Smooth muscle cell (in vitro differentiated cells): Measurements from ENCODE around the gene SLF1. TPM values are rescaled to one million over a fixed set of nuclear protein-coding genes. Genes with fewer than 3 reads are reported as not detected.

ENCODE experiments used
- DNase-seq: peaks from one replicate; lab custom pipeline; 2025; ENCODE audit not compliant: unreplicated experiment; lab: John Stamatoyannopoulos, UW
- H2AFZ ChIP-seq: fragments of 200-600 bp; sonication (generic); 2 replicates; pipeline ENCODE4 v1.6.0; 2016; ENCODE audit warnings: antibody characterized with exemption, low read depth, mild to moderate bottlenecking
- H3F3A ChIP-seq: fragments of 200-600 bp; sonication (generic); 2 replicates; pipeline ENCODE4 v1.6.0; 2017; ENCODE audit warnings: antibody characterized with exemption, low read depth
- H3K27ac ChIP-seq: fragments of 200-600 bp; sonication (generic); 2 replicates; pipeline ENCODE4 v1.5.1; 2016; ENCODE audit warnings: low read depth, mild to moderate bottlenecking
- H3K27me3 ChIP-seq: fragments of 200-600 bp; sonication (generic); 2 replicates; pipeline ENCODE4 v1.6.1; 2016; ENCODE audit warnings: low read depth, mild to moderate bottlenecking
- H3K36me3 ChIP-seq: fragments of 200-600 bp; sonication (generic); 2 replicates; pipeline ENCODE4 v1.5.1; 2016; ENCODE audit warnings: low read depth
- H3K4me1 ChIP-seq: fragments of 200-600 bp; sonication (generic); 2 replicates; pipeline ENCODE4 v1.5.1; 2016; ENCODE audit warnings: low read depth
- H3K4me2 ChIP-seq: fragments of 200-600 bp; sonication (generic); 2 replicates; pipeline ENCODE4 v1.6.0; 2016; ENCODE audit warnings: mild to moderate bottlenecking
- H3K4me3 ChIP-seq: fragments of 200-600 bp; sonication (generic); 2 replicates; pipeline ENCODE4 v1.5.1; 2016; ENCODE audit warnings: mild to moderate bottlenecking
- H3K79me2 ChIP-seq: fragments of 200-600 bp; sonication (generic); 2 replicates; pipeline ENCODE4 v1.6.0; 2016; ENCODE audit warnings: low read depth, mild to moderate bottlenecking
- H3K9ac ChIP-seq: fragments of 200-600 bp; sonication (generic); 2 replicates; pipeline ENCODE4 v1.6.0; 2016; ENCODE audit warnings: low read depth
- H3K9me3 ChIP-seq: fragments of 200-600 bp; sonication (generic); replicated peaks from 2 replicates; pipeline ENCODE4 v1.5.1; 2016; ENCODE audit warnings: low read depth
- H4K20me1 ChIP-seq: fragments of 200-600 bp; sonication (generic); 2 replicates; pipeline ENCODE4 v1.6.0; 2016; ENCODE audit warnings: low read depth
- WGBS: methylation state at CpG from one replicate; pipeline ENCODE4 v1.1.7; 2016; ENCODE audit warnings: low lambda C conversion rate; 5-methylcytosine and 5-hydroxymethylcytosine counted together
- polyA plus RNA-seq: library from polyadenylated mRNA; unstranded; fragments of >200 nt; fragmentation: Nextera tagmentation; extraction: Ambion mirVana; gene quantifications from 2 replicates; pipeline ENCODE4 v1.2.1, GENCODE V29; 2016
- total RNA-seq: library from RNA; depleted of rRNA; stranded (reverse); fragments of >200 nt; gene quantifications from 2 replicates; pipeline ENCODE4 v1.2.3, GENCODE V29; 2014
- TF ChIP-seq, protein P1 (sequence below): fragments of 200-600 bp; sonication (generic); IDR thresholded peaks from 2 replicates; pipeline ENCODE4 v1.5.1; 2017; ENCODE audit warnings: borderline replicate concordance, mild to moderate bottlenecking, antibody characterized with exemption; ENCODE audit not compliant: insufficient read depth, poor library complexity, severe bottlenecking

Gene SLF1
- total and polyA plus RNA-seq, 2 experiments from 2014 or later, result 5.3 to 10.8 TPM

DNA sequence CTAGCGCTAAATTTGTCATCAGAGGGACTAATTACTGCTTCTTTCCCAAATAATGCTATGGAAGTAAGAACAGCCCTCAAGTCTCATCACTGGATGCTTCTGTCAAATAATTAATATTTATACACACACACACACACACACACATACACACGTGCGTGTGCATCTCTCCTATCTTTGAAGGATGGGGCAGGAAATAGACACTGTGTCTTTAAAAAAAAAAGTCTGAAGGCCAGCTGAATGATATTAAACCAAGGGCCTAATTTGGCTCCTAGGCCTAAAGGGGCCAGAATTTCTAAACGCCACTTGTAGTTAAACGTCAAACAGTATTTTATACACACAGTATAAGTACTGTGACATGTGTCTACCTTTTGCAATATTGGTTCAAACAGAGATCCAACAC is 3.3 kb downstream of the SLF1 start:
- Histone ChIP-seq H3K4me2 (no peak overlapping the region), H3K9me3 (no peaks in the 10 kb centered on the region), H2AFZ (no peak overlapping the region), H4K20me1 (no peaks in the 10 kb centered on the region), H3K4me1 (peaks cover 15% of the 10 kb centered on the region), H3K9ac (no peak overlapping the region), H3K27me3 (no peaks in the 10 kb centered on the region), H3K36me3 (no peaks in the 10 kb centered on the region), H3K27ac (no peak overlapping the region), H3F3A (peaks cover 4% of the 10 kb centered on the region), H3K79me2 (peaks cover 47% of the 10 kb centered on the region), H3K4me3 (no peak overlapping the region)
- TF ChIP-seq, protein P1, sequence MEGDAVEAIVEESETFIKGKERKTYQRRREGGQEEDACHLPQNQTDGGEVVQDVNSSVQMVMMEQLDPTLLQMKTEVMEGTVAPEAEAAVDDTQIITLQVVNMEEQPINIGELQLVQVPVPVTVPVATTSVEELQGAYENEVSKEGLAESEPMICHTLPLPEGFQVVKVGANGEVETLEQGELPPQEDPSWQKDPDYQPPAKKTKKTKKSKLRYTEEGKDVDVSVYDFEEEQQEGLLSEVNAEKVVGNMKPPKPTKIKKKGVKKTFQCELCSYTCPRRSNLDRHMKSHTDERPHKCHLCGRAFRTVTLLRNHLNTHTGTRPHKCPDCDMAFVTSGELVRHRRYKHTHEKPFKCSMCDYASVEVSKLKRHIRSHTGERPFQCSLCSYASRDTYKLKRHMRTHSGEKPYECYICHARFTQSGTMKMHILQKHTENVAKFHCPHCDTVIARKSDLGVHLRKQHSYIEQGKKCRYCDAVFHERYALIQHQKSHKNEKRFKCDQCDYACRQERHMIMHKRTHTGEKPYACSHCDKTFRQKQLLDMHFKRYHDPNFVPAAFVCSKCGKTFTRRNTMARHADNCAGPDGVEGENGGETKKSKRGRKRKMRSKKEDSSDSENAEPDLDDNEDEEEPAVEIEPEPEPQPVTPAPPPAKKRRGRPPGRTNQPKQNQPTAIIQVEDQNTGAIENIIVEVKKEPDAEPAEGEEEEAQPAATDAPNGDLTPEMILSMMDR, result no peak
- WGBS, result 86% methylated on average over 5 of the region's 5 CpGs
- no peak for DNase-seq

DNA sequence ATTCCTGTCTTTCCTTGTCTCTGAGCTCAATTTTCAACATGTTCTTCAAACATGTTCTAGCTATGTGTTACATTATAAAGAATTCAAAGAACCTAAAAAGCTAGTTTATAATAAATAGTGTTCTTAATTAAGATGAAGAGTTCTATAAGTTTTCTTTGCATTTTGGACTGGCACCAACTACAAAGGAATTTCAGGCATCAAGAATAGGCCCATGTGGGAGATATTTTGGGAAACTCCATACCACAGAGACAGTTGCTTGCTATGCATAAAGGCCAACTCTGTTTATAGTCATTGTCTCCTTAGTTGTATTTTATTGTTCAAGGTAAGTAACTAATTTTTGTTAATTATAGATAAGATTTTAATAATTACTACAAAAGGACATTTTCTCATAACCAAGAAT is 4.5 kb downstream of the SLF1 start:
- H3F3A ChIP-seq, result no peaks in the 10 kb centered on the region
- TF ChIP-seq, protein P1, result no peak
- no peak overlapping the region for H3K4me3 ChIP-seq
- H3K79me2 ChIP-seq, result peaks cover 40% of the 10 kb centered on the region
- H3K27me3 ChIP-seq, result no peaks in the 10 kb centered on the region
- no peak overlapping the region for H3K27ac ChIP-seq
- no peaks in the 10 kb centered on the region for H3K36me3 ChIP-seq
- H2AFZ ChIP-seq, result no peak overlapping the region
- no peak for DNase-seq
- peaks cover 6% of the 10 kb centered on the region for H3K4me1 ChIP-seq
- no peak overlapping the region for H3K9ac ChIP-seq
- no peaks in the 10 kb centered on the region for H3K9me3 ChIP-seq
- no peak overlapping the region for H3K4me2 ChIP-seq
- no peaks in the 10 kb centered on the region for H4K20me1 ChIP-seq

DNA sequence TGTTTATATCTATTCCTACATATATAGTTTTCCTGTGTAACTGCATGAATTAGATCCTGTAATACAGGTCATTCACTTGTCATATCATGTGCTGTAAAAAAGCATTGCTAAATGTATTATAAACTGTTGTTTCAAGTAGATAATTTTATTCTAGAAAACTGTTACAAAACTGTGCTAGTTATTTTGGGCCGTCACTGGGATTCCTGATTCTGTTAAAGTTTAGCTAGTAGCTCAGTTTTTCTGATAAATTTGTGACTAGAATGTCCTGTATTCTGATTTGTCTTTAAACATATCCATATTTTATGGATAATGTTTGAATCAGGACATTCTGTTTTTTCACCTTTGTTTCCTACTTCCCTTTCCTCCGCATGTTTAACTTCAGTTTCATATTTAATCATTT is 5.4 kb downstream of the SLF1 start:
- Histone ChIP-seq H3K4me1 (peaks cover 6% of the 10 kb centered on the region), H4K20me1 (no peaks in the 10 kb centered on the region), H3K4me3 (no peak overlapping the region), H3F3A (no peaks in the 10 kb centered on the region), H3K9ac (no peak overlapping the region), H2AFZ (no peak overlapping the region), H3K79me2 (peaks cover 40% of the 10 kb centered on the region), H3K36me3 (no peaks in the 10 kb centered on the region), H3K27ac (no peak overlapping the region), H3K4me2 (no peak overlapping the region), H3K9me3 (no peaks in the 10 kb centered on the region), H3K27me3 (no peaks in the 10 kb centered on the region)
- 95% methylated on average over 2 of the region's 2 CpGs for WGBS
- no peak for DNase-seq
- TF ChIP-seq, protein P1, result no peak

DNA sequence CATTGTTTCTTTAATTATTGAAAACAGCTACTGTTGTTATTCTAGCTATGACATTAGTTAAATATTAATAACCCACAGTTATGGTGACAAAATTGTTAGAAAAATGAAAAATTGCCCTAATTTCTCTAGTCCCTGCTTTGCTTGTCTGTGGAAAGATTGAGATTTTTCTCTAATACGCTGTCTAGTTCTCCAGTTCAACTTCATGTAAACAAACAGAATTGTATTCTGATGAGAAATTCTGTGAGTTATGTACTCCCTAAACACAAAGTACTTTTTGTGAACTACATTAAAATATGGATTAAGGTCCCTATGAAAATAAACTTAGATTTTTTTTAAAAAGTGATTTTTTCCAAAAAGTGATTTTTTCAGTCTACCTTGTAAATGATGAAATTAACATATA is 8.7 kb downstream of the SLF1 start:
- Histone ChIP-seq H3K27ac (no peak overlapping the region), H3K9me3 (no peaks in the 10 kb centered on the region), H3K4me2 (no peak overlapping the region), H3K79me2 (peaks cover 20% of the 10 kb centered on the region), H3K9ac (no peak overlapping the region), H3K27me3 (no peaks in the 10 kb centered on the region), H3K36me3 (no peaks in the 10 kb centered on the region), H3K4me1 (no peaks in the 10 kb centered on the region), H3F3A (no peaks in the 10 kb centered on the region), H4K20me1 (no peaks in the 10 kb centered on the region), H3K4me3 (no peak overlapping the region), H2AFZ (no peak overlapping the region)
- WGBS, result 92% methylated on average over 1 of the region's 1 CpG
- TF ChIP-seq, protein P1, result no peak
- DNase-seq, result no peak
